Liver (tissue), 9 donors: ENCODE data around the gene PITPNM3. TPM values are rescaled to one million over a fixed set of nuclear protein-coding genes. Genes with fewer than 3 reads are reported as not detected.

Experiments
- DNase-seq: peaks from one replicate; pipeline ENCODE4 v3.0.0-alpha.2; 2017; ENCODE audit warnings: low spot score
- H3K27ac ChIP-seq, 2 donors: one replicate each; pipeline ENCODE4 v1.7.0; 2013; ENCODE audit warnings: inconsistent platforms in 2 of 2, low read length in 2 of 2, control low read depth in 1 of 2, low read depth in 1 of 2, mild to moderate bottlenecking in 1 of 2
- H3K27me3 ChIP-seq, 4 donors: one replicate each; pipeline versions ENCODE4 v1.6.1 to v1.7.0; 2013; ENCODE audit warnings: low read length in 3 of 4, inconsistent platforms in 1 of 4, mild to moderate bottlenecking in 1 of 4, moderate library complexity in 1 of 4; ENCODE audit not compliant: control insufficient read depth in 4 of 4, insufficient read depth in 4 of 4
- H3K36me3 ChIP-seq, 4 donors: one replicate each; pipeline versions ENCODE4 v1.6.1 to v1.7.0; 2013; ENCODE audit warnings: low read length in 3 of 4, mild to moderate bottlenecking in 3 of 4, low read depth in 1 of 4, moderate library complexity in 1 of 4; ENCODE audit not compliant: control insufficient read depth in 4 of 4, insufficient read depth in 3 of 4
- H3K4me1 ChIP-seq, 4 donors: one replicate each; pipeline versions ENCODE4 v1.6.1 to v1.7.0; 2013; ENCODE audit warnings: low read length in 3 of 4, mild to moderate bottlenecking in 3 of 4, moderate library complexity in 1 of 4; ENCODE audit not compliant: control insufficient read depth in 4 of 4, insufficient read depth in 4 of 4
- H3K4me3 ChIP-seq, 3 donors: one replicate each; pipeline versions ENCODE4 v1.6.1 to v1.7.0; 2013; ENCODE audit warnings: low read length in 3 of 3, control low read depth in 1 of 3, low read depth in 1 of 3, mild to moderate bottlenecking in 1 of 3
- H3K9ac ChIP-seq, 2 donors: one replicate each; pipeline ENCODE4 v1.7.0; 2013; ENCODE audit warnings: low read length in 2 of 2, mild to moderate bottlenecking in 2 of 2, moderate library complexity in 2 of 2, control low read depth in 1 of 2, low read depth in 1 of 2
- H3K9me3 ChIP-seq, 4 donors: one replicate each; pipeline versions ENCODE4 v1.6.1 to v1.7.0; 2013; ENCODE audit warnings: low read length in 3 of 4; ENCODE audit not compliant: control insufficient read depth in 4 of 4
- EGR1 ChIP-seq, 2 donors: IDR thresholded peaks; 2 replicates each; pipeline ENCODE4 v1.6.1; 2016 to 2018; ENCODE audit warnings: antibody characterized with exemption in 2 of 2, low read depth in 2 of 2
- FOXA1 ChIP-seq: IDR thresholded peaks from 2 replicates; pipeline ENCODE4 v1.6.1; 2016; ENCODE audit warnings: antibody characterized with exemption
- FOXA2 ChIP-seq: IDR thresholded peaks from 2 replicates; pipeline ENCODE4 v1.6.1; 2016; ENCODE audit warnings: antibody characterized with exemption
- GABPA ChIP-seq, 2 donors: IDR thresholded peaks in 1 of 2; conservative IDR thresholded peaks in 1 of 2; 2 replicates each; pipeline ENCODE4 v1.6.1; 2016; ENCODE audit warnings: antibody characterized with exemption in 2 of 2, mild to moderate bottlenecking in 1 of 2, moderate library complexity in 1 of 2
- HNF4G ChIP-seq: IDR thresholded peaks from 2 replicates; pipeline ENCODE4 v1.6.1; 2016; ENCODE audit warnings: antibody characterized with exemption
- JUND ChIP-seq, 2 donors: IDR thresholded peaks; 2 replicates each; pipeline ENCODE4 v1.6.1; 2016; ENCODE audit warnings: antibody characterized with exemption in 2 of 2
- NR2F2 ChIP-seq: IDR thresholded peaks from 2 replicates; pipeline ENCODE4 v1.6.1; 2016; ENCODE audit warnings: antibody characterized with exemption
- RAD21 ChIP-seq, 2 donors: IDR thresholded peaks; 2 replicates each; pipeline ENCODE4 v1.6.1; 2016; ENCODE audit warnings: antibody characterized with exemption in 2 of 2, mild to moderate bottlenecking in 2 of 2
- TAF1 ChIP-seq: conservative IDR thresholded peaks from 2 replicates; pipeline ENCODE4 v1.6.1; 2016; ENCODE audit warnings: antibody characterized with exemption, mild to moderate bottlenecking
- YY1 ChIP-seq: IDR thresholded peaks from 2 replicates; pipeline ENCODE4 v1.6.1; 2016; ENCODE audit warnings: antibody characterized with exemption, mild to moderate bottlenecking
- WGBS: extraction: QIAGEN DNeasy Blood & Tissue Kit; methylation state at CpG from one replicate; pipeline ENCODE4 v1.1.7; 2013; 5-methylcytosine and 5-hydroxymethylcytosine counted together
- polyA plus RNA-seq, 2 donors: library from polyadenylated mRNA; stranded (reverse) in 1 of 2; unstranded in 1 of 2; fragments of 200-250 nt in 1 of 2; fragments of >200 nt in 1 of 2; fragmentation: Nextera tagmentation in 1 of 2; extraction: Ambion mirVana in 1 of 2; gene quantifications; one replicate each; pipeline versions ENCODE4 v1.2.1 to v1.2.3, GENCODE V29; 2013 to 2015
- total RNA-seq, 2 donors: library from RNA; depleted of rRNA; stranded (reverse); fragments of >200 nt; gene quantifications; one replicate each; pipeline ENCODE4 v1.2.3, GENCODE V29; 2014
- TF ChIP-seq, protein P1 (sequence below): IDR thresholded peaks from 2 replicates; pipeline ENCODE4 v1.6.1; 2016; ENCODE audit warnings: antibody characterized with exemption
- TF ChIP-seq, protein P2 (sequence below): fragments of 150-350 bp; IDR thresholded peaks from 2 replicates; pipeline ENCODE4 v1.5.1; 2017; ENCODE audit warnings: improper control_type of control experiment, low read depth, low read length; ENCODE audit not compliant: missing input control
- TF ChIP-seq, protein P3 (sequence below): IDR thresholded peaks from 2 replicates; pipeline ENCODE4 v1.6.1; 2016; ENCODE audit warnings: antibody characterized with exemption, mild to moderate bottlenecking
- TF ChIP-seq, protein P4 (sequence below): IDR thresholded peaks from 2 replicates; pipeline ENCODE4 v1.6.1; 2016; ENCODE audit warnings: antibody characterized with exemption
- donor health status: healthy.
- donor health status: healthy.
- donor health status: healthy.
- donor health status: healthy.
- donor health status: healthy.

PITPNM3 gene
- total and polyA plus RNA-seq, 4 donors: 1.5 to 5.0 (median 1.8) TPM

DNA sequence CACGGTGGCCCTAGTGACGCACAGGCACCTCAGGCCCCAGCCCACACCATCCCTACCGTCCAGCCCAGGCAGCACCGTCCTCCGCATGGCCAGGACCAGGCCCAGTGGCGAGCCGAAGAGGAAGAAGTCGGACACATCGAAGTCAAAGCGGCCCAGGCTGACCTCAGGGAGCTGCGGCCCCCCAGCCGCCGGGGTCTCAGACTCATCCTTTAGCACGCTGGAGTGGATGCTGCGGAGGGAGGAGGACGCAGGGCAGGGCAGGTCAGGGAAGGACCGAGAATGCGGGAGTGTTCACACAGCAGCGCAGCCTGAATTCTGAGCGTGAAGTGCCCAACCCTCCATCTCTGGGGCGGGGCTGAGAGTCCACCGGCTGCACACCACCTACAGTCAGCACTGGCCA is 82.0 kb downstream of the PITPNM3 start:
- H3K4me1 ChIP-seq: no peaks in the 10 kb centered on the region
- TF ChIP-seq, protein P1, sequence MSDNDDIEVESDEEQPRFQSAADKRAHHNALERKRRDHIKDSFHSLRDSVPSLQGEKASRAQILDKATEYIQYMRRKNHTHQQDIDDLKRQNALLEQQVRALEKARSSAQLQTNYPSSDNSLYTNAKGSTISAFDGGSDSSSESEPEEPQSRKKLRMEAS: no peak
- TF ChIP-seq HNF4G (no peak), TAF1 (no peak)
- TF ChIP-seq, protein P2, sequence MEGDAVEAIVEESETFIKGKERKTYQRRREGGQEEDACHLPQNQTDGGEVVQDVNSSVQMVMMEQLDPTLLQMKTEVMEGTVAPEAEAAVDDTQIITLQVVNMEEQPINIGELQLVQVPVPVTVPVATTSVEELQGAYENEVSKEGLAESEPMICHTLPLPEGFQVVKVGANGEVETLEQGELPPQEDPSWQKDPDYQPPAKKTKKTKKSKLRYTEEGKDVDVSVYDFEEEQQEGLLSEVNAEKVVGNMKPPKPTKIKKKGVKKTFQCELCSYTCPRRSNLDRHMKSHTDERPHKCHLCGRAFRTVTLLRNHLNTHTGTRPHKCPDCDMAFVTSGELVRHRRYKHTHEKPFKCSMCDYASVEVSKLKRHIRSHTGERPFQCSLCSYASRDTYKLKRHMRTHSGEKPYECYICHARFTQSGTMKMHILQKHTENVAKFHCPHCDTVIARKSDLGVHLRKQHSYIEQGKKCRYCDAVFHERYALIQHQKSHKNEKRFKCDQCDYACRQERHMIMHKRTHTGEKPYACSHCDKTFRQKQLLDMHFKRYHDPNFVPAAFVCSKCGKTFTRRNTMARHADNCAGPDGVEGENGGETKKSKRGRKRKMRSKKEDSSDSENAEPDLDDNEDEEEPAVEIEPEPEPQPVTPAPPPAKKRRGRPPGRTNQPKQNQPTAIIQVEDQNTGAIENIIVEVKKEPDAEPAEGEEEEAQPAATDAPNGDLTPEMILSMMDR: no peak

DNA sequence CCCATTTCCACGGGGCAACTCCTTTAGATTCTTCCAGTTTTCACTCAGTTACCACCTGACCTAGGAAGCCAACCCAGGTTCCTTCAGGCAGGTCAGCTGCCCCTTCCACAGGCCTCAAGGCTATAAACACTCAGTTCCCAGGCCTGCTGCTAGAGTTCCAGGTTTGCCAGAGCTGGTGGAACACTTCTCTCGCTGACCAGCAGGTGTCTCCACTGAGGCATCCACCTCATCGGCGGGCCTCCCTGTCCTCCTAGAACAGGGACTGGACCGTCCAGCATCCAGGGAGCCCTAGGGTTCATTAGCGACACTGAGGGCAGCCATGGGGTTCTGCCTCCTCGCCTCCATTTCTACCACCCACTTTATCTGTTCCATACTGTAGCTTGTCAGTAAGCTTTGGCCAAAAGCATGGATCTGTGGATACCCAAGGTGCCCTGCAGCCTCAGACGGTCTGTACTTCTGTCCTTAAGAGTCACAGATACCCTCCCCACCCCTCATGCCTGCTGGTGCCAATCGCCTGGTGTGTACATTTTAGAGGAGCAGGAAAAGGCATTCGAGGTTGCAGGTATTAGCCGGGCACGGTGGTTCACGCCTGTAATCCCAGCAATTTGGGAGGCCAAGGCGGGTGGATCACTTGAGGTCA is 83.1 kb downstream of the PITPNM3 start:
- Histone ChIP-seq H3K9me3 (no peaks in the 10 kb centered on the region), H3K4me3 (no peak overlapping the region), H3K36me3 (no peaks in the 10 kb centered on the region), H3K9ac (no peak overlapping the region), H3K27me3 (no peaks in the 10 kb centered on the region), H3K4me1 (no peaks in the 10 kb centered on the region), H3K27ac (no peak overlapping the region)
- no peak for TF ChIP-seq JUND (IDR thresholded peaks at IDR 0.05)
- TF ChIP-seq, protein P2: peak; percentile 89
- TF ChIP-seq RAD21 (IDR thresholded peaks at IDR 0.05): peak; percentile 75 to 89
- WGBS: 48% methylated on average over 14 of the region's 14 CpGs
- peak; percentile 80 for DNase-seq

More for the DNA sequence above, 82.0 kb downstream of the PITPNM3 start:
- WGBS: 92% methylated on average over 22 of the region's 22 CpGs
- H3K4me3 ChIP-seq: no peak overlapping the region
- no peak for DNase-seq
- no peaks in the 10 kb centered on the region for H3K9me3 ChIP-seq
- no peak overlapping the region for H3K9ac ChIP-seq
- H3K36me3 ChIP-seq: no peaks in the 10 kb centered on the region
- H3K27ac ChIP-seq: no peak overlapping the region
- H3K27me3 ChIP-seq: no peaks in the 10 kb centered on the region

DNA sequence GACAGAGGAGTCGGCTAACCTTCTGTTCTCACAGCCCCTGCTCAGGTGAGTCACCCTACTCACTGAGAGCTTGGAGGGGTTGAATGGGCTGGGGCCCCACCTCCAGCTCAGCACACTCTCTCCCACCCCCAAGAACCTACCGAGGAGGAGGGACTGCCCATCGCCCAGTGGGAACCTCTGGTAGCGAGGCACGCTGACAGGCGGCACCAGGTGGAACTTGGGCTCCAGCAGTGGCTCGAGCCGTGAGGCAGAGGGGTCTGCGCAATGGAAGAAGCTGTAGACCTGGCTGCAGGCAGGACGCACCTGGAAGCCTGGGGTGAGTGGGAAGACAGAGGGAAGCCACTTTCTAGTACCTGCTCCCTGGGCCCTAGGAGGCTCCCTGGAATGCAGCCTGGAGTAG is 83.8 kb downstream of the PITPNM3 start:
- DNase-seq: no peak
- Histone ChIP-seq H3K9me3 (no peaks in the 10 kb centered on the region), H3K36me3 (no peaks in the 10 kb centered on the region), H3K4me3 (no peak overlapping the region), H3K27ac (no peak overlapping the region), H3K27me3 (no peaks in the 10 kb centered on the region), H3K9ac (no peak overlapping the region), H3K4me1 (no peaks in the 10 kb centered on the region)
- WGBS: 90% methylated on average over 10 of the region's 10 CpGs
- TF ChIP-seq, protein P3, sequence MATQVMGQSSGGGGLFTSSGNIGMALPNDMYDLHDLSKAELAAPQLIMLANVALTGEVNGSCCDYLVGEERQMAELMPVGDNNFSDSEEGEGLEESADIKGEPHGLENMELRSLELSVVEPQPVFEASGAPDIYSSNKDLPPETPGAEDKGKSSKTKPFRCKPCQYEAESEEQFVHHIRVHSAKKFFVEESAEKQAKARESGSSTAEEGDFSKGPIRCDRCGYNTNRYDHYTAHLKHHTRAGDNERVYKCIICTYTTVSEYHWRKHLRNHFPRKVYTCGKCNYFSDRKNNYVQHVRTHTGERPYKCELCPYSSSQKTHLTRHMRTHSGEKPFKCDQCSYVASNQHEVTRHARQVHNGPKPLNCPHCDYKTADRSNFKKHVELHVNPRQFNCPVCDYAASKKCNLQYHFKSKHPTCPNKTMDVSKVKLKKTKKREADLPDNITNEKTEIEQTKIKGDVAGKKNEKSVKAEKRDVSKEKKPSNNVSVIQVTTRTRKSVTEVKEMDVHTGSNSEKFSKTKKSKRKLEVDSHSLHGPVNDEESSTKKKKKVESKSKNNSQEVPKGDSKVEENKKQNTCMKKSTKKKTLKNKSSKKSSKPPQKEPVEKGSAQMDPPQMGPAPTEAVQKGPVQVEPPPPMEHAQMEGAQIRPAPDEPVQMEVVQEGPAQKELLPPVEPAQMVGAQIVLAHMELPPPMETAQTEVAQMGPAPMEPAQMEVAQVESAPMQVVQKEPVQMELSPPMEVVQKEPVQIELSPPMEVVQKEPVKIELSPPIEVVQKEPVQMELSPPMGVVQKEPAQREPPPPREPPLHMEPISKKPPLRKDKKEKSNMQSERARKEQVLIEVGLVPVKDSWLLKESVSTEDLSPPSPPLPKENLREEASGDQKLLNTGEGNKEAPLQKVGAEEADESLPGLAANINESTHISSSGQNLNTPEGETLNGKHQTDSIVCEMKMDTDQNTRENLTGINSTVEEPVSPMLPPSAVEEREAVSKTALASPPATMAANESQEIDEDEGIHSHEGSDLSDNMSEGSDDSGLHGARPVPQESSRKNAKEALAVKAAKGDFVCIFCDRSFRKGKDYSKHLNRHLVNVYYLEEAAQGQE: no peak
- TF ChIP-seq RAD21 (IDR thresholded peaks at IDR 0.05) (no peak), FOXA2 (no peak), FOXA1 (no peak), YY1 (no peak), EGR1 (IDR thresholded peaks at IDR 0.05; ENCODE audit: low read depth in 2 of 2) (no peak), TAF1 (no peak), HNF4G (no peak), GABPA (IDR thresholded peaks at IDR 0.05 in 1 of 2, conservative IDR thresholded peaks at IDR 0.05 in 1 of 2) (no peak), NR2F2 (no peak)
- TF ChIP-seq, protein P1: no peak
- TF ChIP-seq, protein P4, sequence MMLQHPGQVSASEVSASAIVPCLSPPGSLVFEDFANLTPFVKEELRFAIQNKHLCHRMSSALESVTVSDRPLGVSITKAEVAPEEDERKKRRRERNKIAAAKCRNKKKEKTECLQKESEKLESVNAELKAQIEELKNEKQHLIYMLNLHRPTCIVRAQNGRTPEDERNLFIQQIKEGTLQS: no peak
- TF ChIP-seq, protein P2: no peak
